Ishikawa (cell line): ENCODE measurements around the gene EGF.

Source experiments
- CEBPB ChIP-seq: IDR thresholded peaks from 2 replicates; pipeline ENCODE4 v1.6.1; 2012
- CREB1 ChIP-seq: IDR thresholded peaks from 2 replicates; pipeline ENCODE4 v1.6.1; 2012; ENCODE audit warnings: low read depth
- EGR1 ChIP-seq: IDR thresholded peaks from 2 replicates; pipeline ENCODE4 v1.6.1; 2012
- EP300 ChIP-seq: IDR thresholded peaks from 2 replicates; pipeline ENCODE4 v1.6.1; 2012; ENCODE audit warnings: borderline replicate concordance
- MAX ChIP-seq: IDR thresholded peaks from 2 replicates; pipeline ENCODE4 v1.6.1; 2012
- NFIC ChIP-seq: IDR thresholded peaks from 2 replicates; pipeline ENCODE4 v1.6.1; 2012
- RAD21 ChIP-seq: IDR thresholded peaks from 2 replicates; pipeline ENCODE4 v1.6.1; 2012; ENCODE audit warnings: low read depth
- REST ChIP-seq: IDR thresholded peaks from 2 replicates; pipeline ENCODE4 v1.6.1; 2012; ENCODE audit warnings: low read depth, mild to moderate bottlenecking
- TAF1 ChIP-seq: IDR thresholded peaks from 2 replicates; pipeline ENCODE4 v1.6.1; 2012; ENCODE audit warnings: low read depth, mild to moderate bottlenecking
- TCF12 ChIP-seq: IDR thresholded peaks from 2 replicates; pipeline ENCODE4 v1.6.1; 2012; ENCODE audit warnings: low read depth
- TEAD4 ChIP-seq: IDR thresholded peaks from 2 replicates; pipeline ENCODE4 v1.6.1; 2012
- USF1 ChIP-seq: IDR thresholded peaks from 2 replicates; pipeline ENCODE4 v1.6.1; 2012
- YY1 ChIP-seq: IDR thresholded peaks from 2 replicates; pipeline ENCODE4 v1.6.1; 2012; ENCODE audit warnings: low read depth

GRCh38 chr4:109976189-109976588, 63.5 kb downstream of the EGF start:
- TF ChIP-seq CEBPB (peak; percentile 54; the same call in 1 of the 2 replicates), RAD21 (no peak), YY1 (no peak), TEAD4 (no peak), CREB1 (no peak), USF1 (no peak), EP300 (no peak), TAF1 (no peak), EGR1 (no peak), TCF12 (no peak), NFIC (no peak), MAX (no peak), REST (no peak)
